Measurements from ENCODE around the gene ANKRD33B.

GRCh38 chr5:10543585-10544040, 20.3 kb upstream of the ANKRD33B start:
- TF ChIP-seq CTCF (IDR thresholded peaks at IDR 0.05) (no peak), POLR2A (IDR thresholded peaks at IDR 0.05) (no peak), POLR2AphosphoS5 (IDR thresholded peaks at IDR 0.05) (no peak)
